Measurements from ENCODE around the gene SLC15A3. TPM values are rescaled to one million over a fixed set of nuclear protein-coding genes. Genes with fewer than 3 reads are reported as not detected.
"Not testable (repeated sequence)": the region's sequence is repeated elsewhere in the genome, so short reads cannot be mapped to it uniquely, and the experiment has no call there.

The SLC15A3 gene
- total RNA-seq, 4 donors from 2014 or later, result 6.3 to 16.5 (median 8.9) TPM

GRCh38 chr11:60910711-60911380, 41.1 kb downstream of the SLC15A3 start:
- 64 to 79% methylated on average over 5 of the region's 5 CpGs for WGBS, 2 donors
- DNase-seq, result no peak
- Histone ChIP-seq H3K36me3 (no peaks in the 10 kb centered on the region), H3K27me3 (no peaks in the 10 kb centered on the region), H3K4me3 (replicated peaks in 1 of 3) (no peak overlapping the region), H3K9me3 (no peaks in the 10 kb centered on the region), H3K4me1 (peaks cover 16 to 26% of the 10 kb centered on the region in 2 donors), H3K27ac (peak overlapping the region in 1 of 3 donors; percentile 43)
- intact Hi-C loops (cut with DNase I), result loop anchor here (10.0 kb wide), 1 partner anchor 254 kb away; the partner anchor contains the start of gene VPS37C
- TF ChIP-seq CTCF (IDR thresholded peaks at IDR 0.05), result no peak
- TF ChIP-seq POLR2A (IDR thresholded peaks at IDR 0.05), result no peak

- WGBS, 2 donors, result 78 to 87% methylated on average over 3 of the region's 3 CpGs
- intact Hi-C loops (cut with DNase I), result loop anchor here (10.0 kb wide), 1 partner anchor 255 kb away; the partner anchor contains the start of gene VPS37C
Observed at GRCh38 chr11:60910281-60910687, 41.7 kb downstream of the SLC15A3 start.

GRCh38 chr11:60909680-60910280, 42.2 kb downstream of the SLC15A3 start:
- H3K27me3 ChIP-seq; DNase-seq; H3K9me3 ChIP-seq; H3K27ac ChIP-seq; H3K4me3 ChIP-seq (replicated peaks in 1 of 3); H3K36me3 ChIP-seq: not testable (repeated sequence)
- intact Hi-C loops (cut with DNase I), result loop anchor here (10.0 kb wide), 1 partner anchor 255 kb away; the partner anchor contains the start of gene VPS37C
- peaks cover 20 to 27% of the 10 kb centered on the region in 2 donors for H3K4me1 ChIP-seq
- 75 to 90% methylated on average over 3 of the region's 3 CpGs for whole genome bisulfite sequencing, 2 donors

More at GRCh38 chr11:60910281-60910687, 41.7 kb downstream of the SLC15A3 start:
- no peaks in the 10 kb centered on the region for H3K36me3 ChIP-seq
- peaks cover 16 to 27% of the 10 kb centered on the region in 2 donors for H3K4me1 ChIP-seq
- TF ChIP-seq CTCF (IDR thresholded peaks at IDR 0.05) (no peak), POLR2A (IDR thresholded peaks at IDR 0.05) (no peak)
- H3K9me3 ChIP-seq, result no peaks in the 10 kb centered on the region
- no peaks in the 10 kb centered on the region for H3K27me3 ChIP-seq
- no peak overlapping the region for H3K27ac ChIP-seq
- no peak for DNase-seq
- no peak overlapping the region for H3K4me3 ChIP-seq (replicated peaks in 1 of 3)

- no peaks in the 10 kb centered on the region for H3K9me3 ChIP-seq
- H3K4me1 ChIP-seq, result peaks cover 23 to 37% of the 10 kb centered on the region in 2 donors
- no peak for TF ChIP-seq POLR2A (IDR thresholded peaks at IDR 0.05)
- no peak for TF ChIP-seq CTCF (IDR thresholded peaks at IDR 0.05)
- intact Hi-C loops (cut with DNase I), result no loop called here
- no peak overlapping the region for H3K27ac ChIP-seq
- no peaks in the 10 kb centered on the region for H3K27me3 ChIP-seq
- no peaks in the 10 kb centered on the region for H3K36me3 ChIP-seq
- no peak overlapping the region for H3K4me3 ChIP-seq (replicated peaks in 1 of 3)
- 32 to 86% methylated on average over 1 of the region's 1 CpG for WGBS, 2 donors
- no peak for DNase-seq
Observed at GRCh38 chr11:60908803-60909202, 43.2 kb downstream of the SLC15A3 start.

GRCh38 chr11:60906132-60906972, 45.6 kb downstream of the SLC15A3 start, which contains the start of gene PRPF19:
PRPF19 (minus strand) TSS chr11:60906585; CDS start chr11:60906382, 203 bp downstream.
- no peaks in the 10 kb centered on the region for H3K9me3 ChIP-seq
- peaks cover 15 to 21% of the 10 kb centered on the region in 2 donors for H3K4me1 ChIP-seq
- peak; percentile 96 to 98 for DNase-seq
- H3K36me3 ChIP-seq, result peaks cover 13 to 22% of the 10 kb centered on the region in 2 donors
- H3K27ac ChIP-seq, result peak within 1 kb of the TSS; percentile 74 to 88 (median 78)
- intact Hi-C loops (cut with DNase I), result no loop called here
- no peaks in the 10 kb centered on the region for H3K27me3 ChIP-seq
- 0% methylated on average over 23 to 40 of the region's 75 CpGs for WGBS, 2 donors
- TF ChIP-seq POLR2A (IDR thresholded peaks at IDR 0.05) (peak in 1 of 2 donors; percentile 85), CTCF (IDR thresholded peaks at IDR 0.05) (no peak)
- peak within 1 kb of the TSS; percentile 54 to 98 (median 78) for H3K4me3 ChIP-seq (replicated peaks in 1 of 3)

Data from thyroid gland (tissue), 4 donors.